Tibial nerve (tissue), 4 donors: Measurements from ENCODE around the gene ILDR1. TPM values are rescaled to one million over a fixed set of nuclear protein-coding genes. Genes with fewer than 3 reads are reported as not detected.

Source experiments
- DNase-seq, 2 donors: peaks; one replicate each; pipeline ENCODE4 v3.0.0-alpha.2; 2019; ENCODE audit warnings: low spot score in 2 of 2
- H3K27ac ChIP-seq, 4 donors: fragments of 200-600 bp; sonication (generic) in 3 of 4; one replicate each; pipeline ENCODE4 v1.5.1; 2017 to 2019; ENCODE audit warnings: mild to moderate bottlenecking in 1 of 4
- H3K27me3 ChIP-seq, 2 donors: fragments of 200-600 bp; sonication (generic) in 1 of 2; one replicate each; pipeline versions ENCODE4 v1.5.1 to v1.6.0; 2017 to 2019
- H3K36me3 ChIP-seq, 3 donors: fragments of 200-600 bp; sonication (generic); one replicate each; pipeline ENCODE4 v1.5.1; 2018 to 2019
- H3K4me1 ChIP-seq, 4 donors: fragments of 200-600 bp; sonication (generic) in 3 of 4; one replicate each; pipeline ENCODE4 v1.5.1; 2017 to 2019
- H3K4me3 ChIP-seq, 4 donors: fragments of 200-600 bp; sonication (generic) in 3 of 4; one replicate each; pipeline ENCODE4 v1.5.1; 2017 to 2019; ENCODE audit warnings: mild to moderate bottlenecking in 1 of 4, moderate library complexity in 1 of 4
- H3K9me3 ChIP-seq, 4 donors: fragments of 200-600 bp; sonication (generic) in 3 of 4; one replicate each; pipeline ENCODE4 v1.5.1; 2017 to 2019
- EP300 ChIP-seq, 2 donors: sonication (generic); formaldehyde crosslinking; IDR thresholded peaks; one replicate each; pipeline ENCODE4 v1.6.1; 2017; ENCODE audit warnings: antibody characterized with exemption in 2 of 2, mild to moderate bottlenecking in 1 of 2
- POLR2A ChIP-seq, 2 donors: fragments of 450-650 bp; IDR thresholded peaks; one replicate each; pipeline ENCODE4 v1.6.1; 2017; ENCODE audit warnings: antibody characterized with exemption in 2 of 2, mild to moderate bottlenecking in 2 of 2, moderate library complexity in 2 of 2
- WGBS, 2 donors: methylation state at CpG; one replicate each; pipeline ENCODE4 v1.1.5; 2018; 5-methylcytosine and 5-hydroxymethylcytosine counted together
- total RNA-seq, 4 donors: library from RNA; depleted of rRNA; stranded (reverse); fragments of >200 nt; gene quantifications; one replicate each; pipeline ENCODE4 v1.1.0, GENCODE V29; 2016
- TF ChIP-seq, protein P1 (sequence below), 5 experiments: fragments of 200-600 bp in 3 of 5; fragments of 450-650 bp in 2 of 5; sonication (generic) in 3 of 5; IDR thresholded peaks; one replicate each; pipeline ENCODE4 v1.5.1; 2016 to 2019; ENCODE audit warnings: antibody characterized with exemption in 5 of 5, mild to moderate bottlenecking in 3 of 5, moderate library complexity in 2 of 5

The ILDR1 gene
- total RNA-seq, 4 donors from 2014 or later = not detected

DNA sequence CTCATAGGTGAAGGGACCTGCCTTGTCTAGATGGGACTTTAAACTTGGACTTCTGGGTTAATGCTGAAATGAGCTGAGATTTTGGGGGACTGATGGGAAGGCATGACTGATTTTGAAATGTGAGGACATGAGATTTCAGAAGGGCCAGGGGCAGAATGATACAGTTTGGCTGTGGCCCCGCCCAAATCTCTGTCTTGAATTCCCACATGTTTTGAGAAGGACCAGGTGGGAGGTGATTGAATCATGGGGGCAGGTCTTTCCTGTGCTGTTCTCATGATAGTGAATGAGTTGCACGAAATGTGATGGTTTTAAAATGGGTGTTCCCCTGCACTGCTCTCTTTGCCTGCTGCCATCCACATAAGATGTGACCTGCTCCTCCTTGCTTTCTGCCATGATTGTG, 42.8 kb downstream of the ILDR1 start:
- TF ChIP-seq POLR2A (IDR thresholded peaks at IDR 0.05) = no peak
- no peak overlapping the region for H3K27ac ChIP-seq
- H3K4me3 ChIP-seq = no peak overlapping the region
- no peaks in the 10 kb centered on the region for H3K36me3 ChIP-seq
- peaks cover 0 to 23% (median 2%) of the 10 kb centered on the region in 4 donors for H3K9me3 ChIP-seq
- H3K27me3 ChIP-seq = no peaks in the 10 kb centered on the region
- WGBS, 2 donors = 66 to 87% methylated on average over 2 of the region's 2 CpGs
- no peaks in the 10 kb centered on the region for H3K4me1 ChIP-seq
- DNase-seq = no peak

DNA sequence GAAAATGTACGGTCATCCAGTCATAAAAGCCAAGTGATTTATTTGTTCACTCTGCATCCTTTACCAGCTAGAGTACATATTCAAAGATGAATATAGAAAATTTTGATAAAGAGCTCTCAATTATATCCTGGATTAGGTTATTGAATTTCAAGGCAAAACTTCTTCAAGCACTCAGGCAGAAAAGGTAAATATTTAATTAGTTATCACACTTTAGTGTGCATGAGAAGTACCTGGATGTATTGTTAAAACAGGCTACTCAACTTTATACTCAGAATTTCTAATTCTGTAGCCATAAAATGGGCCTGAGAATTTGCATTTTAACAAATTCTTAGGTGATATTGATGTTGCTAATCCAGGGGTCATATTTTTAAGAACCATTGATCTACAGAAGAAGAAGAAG, 45.3 kb downstream of the ILDR1 start:
- TF ChIP-seq POLR2A (IDR thresholded peaks at IDR 0.05) (no peak), EP300 (IDR thresholded peaks at IDR 0.05) (no peak)
- TF ChIP-seq, protein P1, sequence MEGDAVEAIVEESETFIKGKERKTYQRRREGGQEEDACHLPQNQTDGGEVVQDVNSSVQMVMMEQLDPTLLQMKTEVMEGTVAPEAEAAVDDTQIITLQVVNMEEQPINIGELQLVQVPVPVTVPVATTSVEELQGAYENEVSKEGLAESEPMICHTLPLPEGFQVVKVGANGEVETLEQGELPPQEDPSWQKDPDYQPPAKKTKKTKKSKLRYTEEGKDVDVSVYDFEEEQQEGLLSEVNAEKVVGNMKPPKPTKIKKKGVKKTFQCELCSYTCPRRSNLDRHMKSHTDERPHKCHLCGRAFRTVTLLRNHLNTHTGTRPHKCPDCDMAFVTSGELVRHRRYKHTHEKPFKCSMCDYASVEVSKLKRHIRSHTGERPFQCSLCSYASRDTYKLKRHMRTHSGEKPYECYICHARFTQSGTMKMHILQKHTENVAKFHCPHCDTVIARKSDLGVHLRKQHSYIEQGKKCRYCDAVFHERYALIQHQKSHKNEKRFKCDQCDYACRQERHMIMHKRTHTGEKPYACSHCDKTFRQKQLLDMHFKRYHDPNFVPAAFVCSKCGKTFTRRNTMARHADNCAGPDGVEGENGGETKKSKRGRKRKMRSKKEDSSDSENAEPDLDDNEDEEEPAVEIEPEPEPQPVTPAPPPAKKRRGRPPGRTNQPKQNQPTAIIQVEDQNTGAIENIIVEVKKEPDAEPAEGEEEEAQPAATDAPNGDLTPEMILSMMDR (IDR thresholded peaks at IDR 0.05) = no peak
- DNase-seq = no peak
- 86 to 94% methylated on average over 1 of the region's 1 CpG for WGBS, 2 donors

DNA sequence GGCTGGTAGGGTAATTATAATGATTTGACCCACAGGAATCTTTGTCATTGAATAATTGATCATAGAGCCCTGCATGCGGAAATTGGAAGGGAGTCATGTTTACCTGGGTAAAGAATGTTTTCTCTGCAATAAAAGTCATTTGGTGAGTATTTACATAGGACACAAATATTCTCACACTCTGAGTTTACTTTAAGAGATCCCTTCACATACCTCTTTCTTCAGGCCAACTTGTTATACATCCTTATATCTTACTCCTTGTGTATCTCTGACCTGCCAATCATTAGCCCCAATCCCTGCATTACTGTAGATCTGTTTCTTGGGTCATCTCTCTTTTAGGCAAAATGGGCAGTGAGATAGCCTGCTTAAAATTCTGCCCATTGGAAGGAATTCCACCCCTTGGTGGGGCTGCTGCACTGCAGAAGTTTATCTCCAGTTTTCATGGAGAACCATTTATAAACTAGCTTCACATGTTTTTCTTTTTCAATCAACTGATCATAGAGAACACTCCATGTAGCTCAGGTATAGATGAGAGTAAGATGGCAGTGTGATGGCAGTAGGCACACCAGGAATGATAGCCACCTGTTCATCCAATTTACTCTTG, 46.2 kb downstream of the ILDR1 start:
- Histone ChIP-seq H3K36me3 (no peaks in the 10 kb centered on the region), H3K9me3 (peaks cover 0 to 12% (median 0%) of the 10 kb centered on the region in 4 donors), H3K4me1 (no peaks in the 10 kb centered on the region), H3K4me3 (no peak overlapping the region), H3K27me3 (no peaks in the 10 kb centered on the region), H3K27ac (no peak overlapping the region)
- DNase-seq = no peak
- WGBS, 2 donors = 91 to 97% methylated on average over 1 of the region's 1 CpG
- TF ChIP-seq, protein P1 (IDR thresholded peaks at IDR 0.05) = no peak
- TF ChIP-seq POLR2A (IDR thresholded peaks at IDR 0.05) (no peak), EP300 (IDR thresholded peaks at IDR 0.05) (no peak)

More for the DNA sequence above, 45.3 kb downstream of the ILDR1 start:
- Histone ChIP-seq H3K36me3 (no peaks in the 10 kb centered on the region), H3K4me1 (no peaks in the 10 kb centered on the region), H3K27me3 (no peaks in the 10 kb centered on the region), H3K9me3 (peaks cover 0 to 12% (median 0%) of the 10 kb centered on the region in 4 donors), H3K4me3 (no peak overlapping the region), H3K27ac (no peak overlapping the region)

DNA sequence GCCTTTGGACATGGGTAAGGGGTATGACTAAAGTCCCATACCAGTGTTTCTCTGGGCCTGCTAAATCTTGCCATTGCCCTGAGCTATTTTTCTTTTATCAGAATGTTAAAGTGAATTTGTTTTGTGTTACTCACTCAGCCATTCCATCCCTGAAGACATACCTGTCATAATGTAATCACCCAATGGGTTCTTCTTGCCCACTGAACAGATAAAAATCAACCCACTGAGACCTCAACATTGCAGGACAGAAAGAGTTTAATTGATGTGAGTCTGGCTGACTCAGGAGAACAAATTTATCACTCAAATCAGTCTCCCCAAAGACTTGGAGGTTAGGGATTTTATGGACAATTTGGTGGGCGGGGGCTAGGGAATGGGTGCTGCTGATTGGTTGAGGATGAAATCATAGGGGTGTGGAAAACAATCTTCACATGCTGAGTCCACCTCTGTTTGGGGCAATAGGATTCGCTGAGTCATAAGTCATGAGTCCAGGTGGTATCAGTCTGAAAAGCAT, 47.4 kb downstream of the ILDR1 start:
- no peak overlapping the region for H3K4me3 ChIP-seq
- H3K36me3 ChIP-seq = no peaks in the 10 kb centered on the region
- no peaks in the 10 kb centered on the region for H3K27me3 ChIP-seq
- TF ChIP-seq, protein P1 (IDR thresholded peaks at IDR 0.05) = no peak
- no peak for TF ChIP-seq POLR2A (IDR thresholded peaks at IDR 0.05)
- TF ChIP-seq EP300 (IDR thresholded peaks at IDR 0.05) = no peak
- DNase-seq = no peak
- H3K9me3 ChIP-seq = peaks cover 0 to 12% (median 0%) of the 10 kb centered on the region in 4 donors
- no peaks in the 10 kb centered on the region for H3K4me1 ChIP-seq
- no peak overlapping the region for H3K27ac ChIP-seq
- WGBS, 2 donors = 87 to 88% methylated on average over 2 of the region's 2 CpGs

GRCh38 chr3:121970047-121970446, 52.0 kb downstream of the ILDR1 start:
- H3K27me3 ChIP-seq = no peaks in the 10 kb centered on the region
- no peaks in the 10 kb centered on the region for H3K36me3 ChIP-seq
- DNase-seq = no peak
- no peak overlapping the region for H3K4me3 ChIP-seq
- H3K9me3 ChIP-seq = peaks cover 0 to 10% (median 0%) of the 10 kb centered on the region in 4 donors
- no peak for TF ChIP-seq POLR2A (IDR thresholded peaks at IDR 0.05)
- no peak for TF ChIP-seq EP300 (IDR thresholded peaks at IDR 0.05)
- TF ChIP-seq, protein P1 (IDR thresholded peaks at IDR 0.05) = no peak
- no peak overlapping the region for H3K27ac ChIP-seq
- H3K4me1 ChIP-seq = no peaks in the 10 kb centered on the region
- WGBS, 2 donors = 82 to 85% methylated on average over 1 of the region's 1 CpG
